ENCODE measurements around the gene ACTN1.

ACTN1 gene

GRCh38 chr14:68937471-68938270 lies 41.4 kb downstream of the ACTN1 start:
- peak in 3 of 51 donors; percentile 9 to 35 (median 15) for DNase-seq

DNA sequence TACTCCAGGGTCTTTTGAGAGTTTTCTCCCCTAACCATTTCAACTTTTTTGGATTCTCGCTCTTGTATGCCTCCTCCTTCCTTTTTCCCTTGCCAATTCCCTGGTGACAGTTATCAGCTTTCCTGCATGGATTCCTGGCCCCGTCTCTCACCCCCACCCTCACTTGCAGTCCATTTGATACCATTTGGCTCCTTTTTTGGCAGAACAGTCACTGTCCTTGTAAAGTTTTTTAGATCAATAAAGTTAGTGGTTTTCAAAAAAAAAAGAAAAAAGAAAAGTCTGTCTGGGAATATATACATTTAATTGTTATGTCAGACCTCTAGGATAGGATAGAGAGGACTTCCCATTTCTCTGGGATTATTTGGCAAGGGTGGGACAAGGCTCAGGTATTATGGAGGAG lies 42.1 kb downstream of the ACTN1 start:
- no peak for DNase-seq

- DNase-seq: no peak
These were observed 42.6 kb downstream of the ACTN1 start for GRCh38 chr14:68936476-68936875.

DNA sequence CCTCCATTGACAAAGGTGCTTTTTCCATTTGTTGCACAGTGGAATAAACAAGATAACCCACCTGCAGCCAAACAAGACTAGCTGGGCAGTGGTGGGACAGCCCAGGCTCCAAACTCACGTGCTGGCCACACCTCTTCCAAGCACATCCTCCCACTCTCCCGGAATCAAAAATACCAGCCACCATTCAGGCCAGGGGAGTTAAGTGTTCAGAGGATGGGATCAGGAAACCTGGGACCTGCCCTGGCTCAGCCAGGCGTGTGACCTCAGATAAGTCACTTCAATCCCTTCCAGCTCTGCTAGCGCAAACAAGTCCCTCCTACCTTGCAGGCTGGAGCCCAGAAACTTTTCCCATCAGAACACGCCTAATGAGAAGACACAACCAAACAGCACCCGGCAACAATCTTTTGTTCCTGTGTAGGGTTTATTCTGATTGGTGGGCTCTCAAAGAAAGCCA lies 43.3 kb downstream of the ACTN1 start:
- peak in 1 of 51 donors; percentile 31 for DNase-seq

GRCh38 chr14:68934066-68934465 lies 45.0 kb downstream of the ACTN1 start:
- no peak for DNase-seq

- DNase-seq: no peak
These were observed 46.4 kb downstream of the ACTN1 start for GRCh38 chr14:68932686-68933085.

DNA sequence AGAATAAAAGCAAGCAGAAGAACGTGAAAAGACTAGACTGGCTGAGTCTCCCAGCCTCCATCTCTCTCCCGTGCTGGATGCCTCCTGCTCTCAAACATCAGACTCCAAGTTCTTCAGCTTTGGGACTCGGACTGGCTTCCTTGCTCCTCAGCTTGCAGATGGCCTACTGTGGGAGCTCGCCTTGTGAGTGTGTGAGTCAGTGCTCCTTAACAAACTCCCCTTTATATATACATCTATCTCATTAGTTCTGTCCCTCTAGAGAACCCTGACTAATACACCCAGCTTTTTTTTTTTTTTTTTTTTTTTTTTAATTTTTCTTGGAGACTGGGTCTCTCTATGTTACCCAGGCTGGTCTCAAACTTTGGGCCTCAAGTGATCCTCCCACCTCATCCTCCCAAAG lies 46.9 kb downstream of the ACTN1 start:
- no peak for DNase-seq

GRCh38 chr14:68931474-68932051 lies 47.5 kb downstream of the ACTN1 start:
- no peak for DNase-seq

- no peak for DNase-seq
These were observed 48.0 kb downstream of the ACTN1 start for GRCh38 chr14:68931063-68931462.

GRCh38 chr14:68929623-68930307 lies 49.3 kb downstream of the ACTN1 start:
- DNase-seq: no peak

DNA sequence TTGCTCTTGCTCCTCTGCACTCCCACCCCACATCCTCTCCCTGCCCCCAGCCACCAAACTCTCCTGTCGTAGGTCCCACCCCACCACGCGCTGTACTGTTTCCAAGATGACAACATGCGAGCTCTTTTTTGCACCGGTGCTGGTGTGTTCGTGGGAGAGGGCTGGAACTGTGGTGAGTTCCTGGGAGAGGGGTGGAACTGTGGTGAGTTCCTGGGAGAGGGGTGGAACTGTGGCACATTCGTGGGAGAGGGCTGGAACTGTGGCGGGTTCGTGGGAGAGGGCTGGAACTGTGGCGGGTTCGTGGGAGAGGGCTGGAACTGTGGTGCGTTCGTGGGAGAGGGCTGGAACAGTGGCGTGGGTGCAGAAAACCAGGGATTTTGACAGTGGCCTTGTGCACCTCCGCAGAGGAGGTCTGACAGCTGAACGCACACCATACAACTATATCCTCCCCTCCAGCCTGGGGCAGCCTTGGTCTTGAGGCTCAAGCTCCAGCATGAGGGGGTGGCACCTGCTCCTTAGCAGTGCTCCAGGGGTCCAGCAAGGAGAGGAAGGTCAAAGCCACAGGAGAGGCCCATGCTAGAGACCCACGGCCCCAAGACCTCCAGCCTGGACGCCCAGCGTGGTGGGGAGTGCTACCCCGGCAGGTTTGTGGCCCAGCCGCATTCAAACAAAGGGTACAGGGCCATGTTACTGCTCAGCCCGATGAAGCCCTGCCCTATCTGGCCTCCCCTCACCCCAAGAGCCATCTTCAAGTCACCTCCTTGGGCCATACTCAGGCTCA lies 50.1 kb downstream of the ACTN1 start:
- DNase-seq: no peak

DNA sequence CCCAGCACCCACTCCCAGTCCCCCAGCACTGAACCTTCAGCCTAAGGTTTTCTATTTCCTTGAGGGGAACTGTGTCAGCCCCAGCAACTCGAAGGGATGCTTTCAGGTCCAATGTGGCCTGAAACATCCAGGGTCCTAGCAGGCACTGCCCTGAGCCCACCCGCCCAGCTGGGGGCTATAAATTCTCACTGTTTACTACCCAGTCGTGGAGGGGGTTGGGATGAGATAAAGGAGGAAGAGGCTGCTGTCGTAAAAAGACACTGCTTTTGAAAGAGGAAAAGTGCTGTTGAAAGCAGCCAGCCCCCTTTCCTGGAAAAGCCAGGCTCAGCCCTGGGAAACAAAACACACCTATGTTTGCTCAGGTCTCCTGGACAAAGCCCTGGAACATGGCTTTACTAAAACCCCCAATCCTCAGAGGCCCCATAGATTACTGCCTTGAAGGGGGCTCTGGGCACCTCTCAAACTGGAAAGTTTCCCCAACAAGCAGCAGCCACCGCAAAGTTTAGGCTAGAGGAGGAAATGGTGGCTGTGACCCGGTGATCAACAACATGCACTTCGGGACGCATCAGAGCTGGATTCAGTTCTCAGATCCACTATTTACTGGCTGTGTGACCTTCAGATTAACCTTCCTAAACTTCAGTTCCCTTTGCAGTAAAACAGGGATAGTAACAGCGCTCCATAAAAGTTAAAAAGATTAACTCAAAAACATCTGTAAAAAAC lies 51.0 kb downstream of the ACTN1 start:
- no peak for DNase-seq

GRCh38 chr14:68927089-68927488 lies 52.0 kb downstream of the ACTN1 start:
- DNase-seq: no peak

DNA sequence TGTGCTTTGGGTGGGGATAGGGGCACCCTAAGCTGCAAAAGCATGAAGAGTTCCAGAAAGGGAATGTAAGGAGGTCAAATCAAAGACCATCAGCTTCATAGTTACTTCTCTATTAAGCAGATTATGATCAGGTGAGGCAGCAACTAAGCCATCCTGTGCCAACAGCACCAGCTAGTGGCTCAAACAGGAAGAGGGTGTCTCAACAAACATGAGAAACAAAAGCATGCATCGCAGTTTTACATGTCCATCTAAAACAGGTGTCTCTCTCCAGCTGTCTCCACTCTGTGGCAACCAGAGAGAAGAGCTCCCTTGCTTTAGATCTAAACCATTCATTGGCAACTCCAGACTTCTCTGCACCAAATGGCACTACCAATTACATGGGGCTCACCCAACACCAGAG lies 52.9 kb downstream of the ACTN1 start:
- DNase-seq: no peak

- DNase-seq: no peak
These were observed 53.7 kb downstream of the ACTN1 start for GRCh38 chr14:68925373-68925772.

DNA sequence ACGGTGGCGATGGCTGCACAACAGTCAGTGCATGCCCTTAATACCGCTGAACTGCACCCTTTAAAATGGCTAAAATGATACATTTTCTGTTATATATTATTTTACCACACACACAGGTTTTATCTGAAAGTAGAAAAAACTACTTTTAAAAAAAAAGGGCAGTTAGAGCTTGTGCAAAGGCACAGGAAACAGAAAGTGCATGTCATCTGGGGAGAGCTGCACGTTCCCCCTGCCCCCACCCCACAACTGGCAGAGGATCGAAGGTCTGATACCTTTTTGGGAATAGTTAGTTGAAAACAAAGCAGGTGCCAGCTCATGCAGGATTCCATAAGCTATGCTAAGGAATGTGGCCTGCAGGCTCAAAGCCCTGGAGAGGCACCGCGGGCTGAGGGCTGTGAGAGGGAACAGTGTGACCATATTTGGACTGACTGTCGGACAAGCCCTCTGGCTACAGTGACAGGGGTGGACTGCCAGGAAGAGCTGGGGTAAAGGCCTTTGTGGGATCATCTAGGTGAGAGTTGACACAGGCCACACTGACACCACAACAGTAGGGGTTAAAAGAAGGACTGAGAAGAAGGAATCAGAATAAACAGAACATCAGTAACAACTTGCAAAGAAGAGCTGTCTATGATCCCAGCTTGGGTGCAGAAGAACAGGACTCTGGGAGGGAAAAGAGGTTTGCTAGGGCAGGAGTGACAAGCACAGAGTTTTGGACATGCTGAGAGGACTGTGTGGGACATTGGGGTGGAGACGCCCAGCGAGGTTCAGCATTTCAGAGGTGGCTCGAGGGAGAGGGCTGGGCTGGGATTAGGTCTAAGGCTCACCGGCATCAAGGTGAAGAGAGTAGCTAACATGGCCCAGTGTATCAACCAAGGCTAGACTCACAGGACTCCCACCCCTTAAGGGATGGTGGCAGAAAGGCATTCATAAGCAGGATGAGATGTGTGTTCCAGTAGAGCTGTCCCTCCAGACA lies 54.6 kb downstream of the ACTN1 start:
- no peak for DNase-seq

DNA sequence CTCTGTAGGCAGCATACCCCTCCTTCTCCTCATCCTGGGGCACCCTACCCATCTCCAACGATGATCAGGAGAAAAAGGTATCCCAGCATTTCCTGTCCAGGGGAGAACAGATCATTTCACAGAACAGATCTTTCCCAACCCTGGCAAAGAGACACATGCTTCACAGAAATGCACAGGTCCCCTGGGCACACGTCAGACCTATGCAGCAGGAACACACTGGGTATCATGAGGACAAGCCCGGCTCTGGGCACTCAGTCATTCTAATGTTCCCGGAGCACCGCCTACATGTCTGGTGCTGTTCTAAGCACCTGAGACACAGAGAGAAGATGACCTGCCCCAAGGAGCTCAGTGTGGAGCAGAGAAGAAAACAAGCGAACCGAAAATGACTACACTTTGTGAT lies 56.2 kb downstream of the ACTN1 start:
- DNase-seq: no peak

GRCh38 chr14:68922201-68922621 lies 56.9 kb downstream of the ACTN1 start:
- no peak for DNase-seq

DNA sequence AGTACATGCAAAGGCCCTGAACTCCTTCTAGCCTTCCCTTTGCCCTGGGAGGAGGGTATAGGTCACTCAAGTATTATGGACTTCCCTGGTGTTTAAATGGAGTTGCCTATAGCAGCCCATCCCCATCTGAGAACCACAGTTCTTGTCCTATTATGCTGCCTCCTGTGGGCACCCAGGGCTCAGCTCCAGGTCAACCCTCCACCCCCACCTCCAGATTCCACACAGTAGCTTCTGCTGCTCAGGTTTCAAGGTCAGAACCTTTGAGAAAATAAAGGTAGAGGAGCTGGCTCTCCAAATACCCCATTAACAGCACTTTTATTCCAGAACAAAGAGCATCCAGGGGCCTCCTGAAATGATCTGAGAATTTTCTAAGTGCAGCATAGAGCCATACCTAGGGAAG lies 57.4 kb downstream of the ACTN1 start:
- no peak for DNase-seq

DNA sequence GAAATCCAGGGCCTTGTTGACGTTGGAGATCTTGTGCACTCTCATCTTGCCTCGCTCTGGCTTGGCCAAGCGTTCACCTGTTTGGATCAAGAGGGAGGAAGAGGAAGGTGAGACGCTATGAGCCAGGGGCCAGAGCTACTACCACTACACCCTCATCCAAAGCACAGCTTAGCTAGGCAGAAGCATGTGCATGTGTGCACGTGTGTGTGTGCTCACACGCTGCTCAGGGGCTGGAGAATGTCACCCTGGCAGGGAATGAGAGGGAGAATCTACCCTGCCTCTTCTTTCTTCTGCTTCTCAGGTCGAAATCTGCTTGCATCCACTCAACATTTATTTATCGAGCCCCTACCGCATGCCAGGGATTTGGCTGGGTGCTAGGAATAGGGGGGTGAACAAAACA lies 58.1 kb downstream of the ACTN1 start:
- DNase-seq: no peak

Measured in hypothalamus (tissue), 51 donors.